HL-60 (cell line): ENCODE data around the gene POLN.

Experiments
- DNase-seq, 2 experiments: peaks; one replicate each; pipeline ENCODE4 v3.0.0-alpha.2; 2010 to 2020; ENCODE audit warnings: low read depth in 1 of 2, low spot score in 1 of 2
- H3K27ac ChIP-seq: fragments of 250-450 bp; sonication (Bioruptor Pico); replicated peaks from 2 replicates; pipeline ENCODE4 v1.5.1; 2020; ENCODE audit warnings: mild to moderate bottlenecking, moderate library complexity
- H3K27me3 ChIP-seq: fragments of 250-450 bp; sonication (Bioruptor Pico); 2 replicates; pipeline ENCODE4 v1.5.1; 2021; ENCODE audit warnings: mild to moderate bottlenecking, moderate library complexity; ENCODE audit not compliant: insufficient read depth, poor library complexity, severe bottlenecking
- H3K4me3 ChIP-seq: replicated peaks from 2 replicates; pipeline ENCODE4 v1.5.1; 2011; ENCODE audit warnings: mild to moderate bottlenecking, control low read depth, low read length; ENCODE audit not compliant: insufficient read depth
- GABPA ChIP-seq: IDR thresholded peaks from 2 replicates; pipeline ENCODE4 v1.6.1; 2012; ENCODE audit warnings: low read depth
- POLR2AphosphoS5 ChIP-seq: IDR thresholded peaks from 2 replicates; pipeline ENCODE4 v1.6.1; 2012; ENCODE audit warnings: low read depth
- SPI1 ChIP-seq: IDR thresholded peaks from 2 replicates; pipeline ENCODE4 v1.6.1; 2012; ENCODE audit warnings: low read depth, mild to moderate bottlenecking, borderline replicate concordance
- TF ChIP-seq, protein P1 (sequence below): IDR thresholded peaks from one replicate; pipeline ENCODE4 v1.5.1; 2011; ENCODE audit warnings: low read length, control low read depth, inconsistent platforms; ENCODE audit not compliant: insufficient read depth
- TF ChIP-seq, protein P2 (sequence below): IDR thresholded peaks from 2 replicates; pipeline ENCODE4 v1.6.1; 2012; ENCODE audit warnings: low read depth; ENCODE audit not compliant: insufficient replicate concordance

Gene POLN

DNA sequence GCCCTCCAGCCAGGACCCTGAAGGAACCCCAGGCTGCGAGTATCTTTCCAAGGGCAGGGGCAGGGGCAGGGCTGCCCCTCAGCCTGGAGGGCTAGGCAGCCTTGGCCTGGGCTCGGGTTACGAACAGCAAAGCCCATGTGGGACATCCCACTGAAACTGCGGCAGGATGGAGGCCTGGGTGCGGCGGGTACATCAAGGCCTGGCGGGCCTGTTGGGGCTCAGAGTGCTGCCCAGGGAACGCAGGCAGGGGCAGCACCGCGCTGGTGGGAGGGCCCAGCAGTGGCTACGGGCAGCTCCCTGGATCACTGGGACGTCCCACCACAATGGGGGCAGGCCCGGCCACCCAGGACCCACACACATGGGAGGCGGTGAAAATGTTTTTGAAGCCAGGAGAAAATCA is 171.9 kb downstream of the POLN start:
- no peak for DNase-seq
- H3K27me3 ChIP-seq = no peaks in the 10 kb centered on the region
- no peak overlapping the region for H3K27ac ChIP-seq
- TF ChIP-seq, protein P1, sequence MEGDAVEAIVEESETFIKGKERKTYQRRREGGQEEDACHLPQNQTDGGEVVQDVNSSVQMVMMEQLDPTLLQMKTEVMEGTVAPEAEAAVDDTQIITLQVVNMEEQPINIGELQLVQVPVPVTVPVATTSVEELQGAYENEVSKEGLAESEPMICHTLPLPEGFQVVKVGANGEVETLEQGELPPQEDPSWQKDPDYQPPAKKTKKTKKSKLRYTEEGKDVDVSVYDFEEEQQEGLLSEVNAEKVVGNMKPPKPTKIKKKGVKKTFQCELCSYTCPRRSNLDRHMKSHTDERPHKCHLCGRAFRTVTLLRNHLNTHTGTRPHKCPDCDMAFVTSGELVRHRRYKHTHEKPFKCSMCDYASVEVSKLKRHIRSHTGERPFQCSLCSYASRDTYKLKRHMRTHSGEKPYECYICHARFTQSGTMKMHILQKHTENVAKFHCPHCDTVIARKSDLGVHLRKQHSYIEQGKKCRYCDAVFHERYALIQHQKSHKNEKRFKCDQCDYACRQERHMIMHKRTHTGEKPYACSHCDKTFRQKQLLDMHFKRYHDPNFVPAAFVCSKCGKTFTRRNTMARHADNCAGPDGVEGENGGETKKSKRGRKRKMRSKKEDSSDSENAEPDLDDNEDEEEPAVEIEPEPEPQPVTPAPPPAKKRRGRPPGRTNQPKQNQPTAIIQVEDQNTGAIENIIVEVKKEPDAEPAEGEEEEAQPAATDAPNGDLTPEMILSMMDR = no peak
- TF ChIP-seq, protein P2, sequence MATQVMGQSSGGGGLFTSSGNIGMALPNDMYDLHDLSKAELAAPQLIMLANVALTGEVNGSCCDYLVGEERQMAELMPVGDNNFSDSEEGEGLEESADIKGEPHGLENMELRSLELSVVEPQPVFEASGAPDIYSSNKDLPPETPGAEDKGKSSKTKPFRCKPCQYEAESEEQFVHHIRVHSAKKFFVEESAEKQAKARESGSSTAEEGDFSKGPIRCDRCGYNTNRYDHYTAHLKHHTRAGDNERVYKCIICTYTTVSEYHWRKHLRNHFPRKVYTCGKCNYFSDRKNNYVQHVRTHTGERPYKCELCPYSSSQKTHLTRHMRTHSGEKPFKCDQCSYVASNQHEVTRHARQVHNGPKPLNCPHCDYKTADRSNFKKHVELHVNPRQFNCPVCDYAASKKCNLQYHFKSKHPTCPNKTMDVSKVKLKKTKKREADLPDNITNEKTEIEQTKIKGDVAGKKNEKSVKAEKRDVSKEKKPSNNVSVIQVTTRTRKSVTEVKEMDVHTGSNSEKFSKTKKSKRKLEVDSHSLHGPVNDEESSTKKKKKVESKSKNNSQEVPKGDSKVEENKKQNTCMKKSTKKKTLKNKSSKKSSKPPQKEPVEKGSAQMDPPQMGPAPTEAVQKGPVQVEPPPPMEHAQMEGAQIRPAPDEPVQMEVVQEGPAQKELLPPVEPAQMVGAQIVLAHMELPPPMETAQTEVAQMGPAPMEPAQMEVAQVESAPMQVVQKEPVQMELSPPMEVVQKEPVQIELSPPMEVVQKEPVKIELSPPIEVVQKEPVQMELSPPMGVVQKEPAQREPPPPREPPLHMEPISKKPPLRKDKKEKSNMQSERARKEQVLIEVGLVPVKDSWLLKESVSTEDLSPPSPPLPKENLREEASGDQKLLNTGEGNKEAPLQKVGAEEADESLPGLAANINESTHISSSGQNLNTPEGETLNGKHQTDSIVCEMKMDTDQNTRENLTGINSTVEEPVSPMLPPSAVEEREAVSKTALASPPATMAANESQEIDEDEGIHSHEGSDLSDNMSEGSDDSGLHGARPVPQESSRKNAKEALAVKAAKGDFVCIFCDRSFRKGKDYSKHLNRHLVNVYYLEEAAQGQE = no peak
- TF ChIP-seq SPI1 (no peak), GABPA (no peak), POLR2AphosphoS5 (no peak)
- no peak overlapping the region for H3K4me3 ChIP-seq

DNA sequence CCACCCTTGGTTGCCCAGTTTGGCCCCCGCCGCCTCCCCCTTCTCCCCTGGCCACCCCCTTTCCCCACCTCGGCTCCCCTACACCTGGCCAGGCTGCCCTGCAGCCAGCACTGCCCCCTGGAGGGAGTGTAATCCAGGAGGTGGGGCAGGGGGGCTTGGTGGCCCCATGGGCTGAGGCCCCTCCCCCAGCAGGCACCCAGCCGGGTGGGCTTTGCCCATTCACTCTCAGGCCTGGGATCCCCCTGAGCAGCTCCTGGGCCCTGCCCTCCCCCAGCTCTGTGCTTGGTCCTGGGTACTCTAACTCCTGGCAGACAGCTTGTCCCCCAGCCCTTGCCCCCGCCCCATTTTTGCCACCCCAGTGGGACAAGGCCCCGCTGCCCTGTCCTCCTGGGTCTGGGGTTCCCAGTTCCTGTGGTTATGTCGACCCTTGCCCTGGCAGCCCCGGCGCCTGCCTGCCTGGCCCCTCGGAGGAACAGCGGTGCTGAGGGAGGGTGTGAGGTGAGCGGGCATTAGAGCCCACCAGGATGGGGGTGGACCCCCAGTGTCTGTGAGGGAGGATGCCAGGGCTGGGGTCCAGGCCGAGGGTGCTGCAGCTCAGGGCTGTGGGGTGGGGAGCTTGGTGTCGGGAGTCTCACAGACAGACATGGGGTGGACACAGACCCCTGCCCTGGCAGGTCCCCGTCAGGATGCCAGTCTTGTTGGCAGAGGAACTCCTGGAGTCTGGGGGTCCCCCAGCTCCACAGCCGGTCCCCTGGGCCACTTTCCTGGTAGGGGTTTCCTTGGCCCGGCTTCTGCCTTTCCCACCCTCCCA is 172.6 kb downstream of the POLN start:
- Histone ChIP-seq H3K27ac (no peak overlapping the region), H3K27me3 (no peaks in the 10 kb centered on the region), H3K4me3 (no peak overlapping the region)
- TF ChIP-seq, protein P1 = no peak
- TF ChIP-seq, protein P2 = no peak
- no peak for TF ChIP-seq SPI1
- no peak for TF ChIP-seq POLR2AphosphoS5
- no peak for TF ChIP-seq GABPA
- no peak for DNase-seq

DNA sequence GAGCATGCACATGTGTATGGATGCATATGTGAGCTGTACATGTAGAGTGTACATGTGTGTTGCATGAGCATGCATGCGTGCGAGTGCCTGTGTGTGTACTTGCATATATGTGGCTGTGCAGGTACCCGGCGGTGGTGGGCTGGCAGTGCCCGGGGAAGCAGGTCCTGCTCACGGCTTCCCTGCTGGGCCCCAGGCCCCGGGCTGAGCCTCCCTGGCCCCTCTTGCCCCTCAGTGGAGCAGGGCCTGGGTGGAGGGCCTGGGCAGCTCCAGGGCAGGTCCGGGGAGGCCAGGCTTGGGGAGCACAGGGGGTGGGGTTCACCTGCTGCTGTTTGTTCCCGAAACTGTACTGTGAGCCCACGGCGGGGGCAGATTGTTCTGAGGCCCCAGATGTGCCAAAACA is 173.4 kb downstream of the POLN start:
- TF ChIP-seq SPI1 (no peak), POLR2AphosphoS5 (no peak), GABPA (no peak)
- Histone ChIP-seq H3K4me3 (no peak overlapping the region), H3K27ac (no peak overlapping the region), H3K27me3 (no peaks in the 10 kb centered on the region)
- no peak for DNase-seq

DNA sequence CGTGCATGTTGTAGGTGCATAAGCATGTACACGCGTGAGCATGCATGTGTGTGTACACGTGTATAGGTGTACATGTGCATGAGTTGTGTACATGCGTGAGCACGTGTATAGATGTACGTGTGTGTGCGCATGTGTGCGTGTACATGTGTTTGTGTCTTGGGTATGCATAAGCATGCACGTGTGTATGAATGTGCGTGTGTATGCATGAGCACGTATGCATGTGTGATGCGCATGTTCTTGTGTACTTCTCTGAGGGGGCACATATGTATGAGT is 173.8 kb downstream of the POLN start:
- no peak overlapping the region for H3K4me3 ChIP-seq
- H3K27me3 ChIP-seq = no peaks in the 10 kb centered on the region
- TF ChIP-seq POLR2AphosphoS5 (no peak), SPI1 (no peak)
- TF ChIP-seq, protein P1 = no peak
- DNase-seq = no peak
- H3K27ac ChIP-seq = no peak overlapping the region
